Measurements from ENCODE around the gene SUSD6. TPM values are rescaled to one million over a fixed set of nuclear protein-coding genes. Genes with fewer than 3 reads are reported as not detected.
"Not testable (repeated sequence)": the region's sequence is repeated elsewhere in the genome, so short reads cannot be mapped to it uniquely, and the experiment has no call there.

Gene SUSD6
- total RNA-seq, 1 donor = 17.7 TPM

GRCh38 chr14:69715725-69716477, 104.5 kb downstream of the SUSD6 start:
- Histone ChIP-seq H3K9me3 (ENCODE audit: low read depth, low read length) (no peaks in the 10 kb centered on the region), H3K4me1 (ENCODE audit: insufficient read depth, low read length) (peaks cover 33% of the 10 kb centered on the region), H3K27me3 (ENCODE audit: insufficient read depth, low read length) (no peaks in the 10 kb centered on the region), H3K36me3 (ENCODE audit: insufficient read depth, low read length) (peaks cover 7% of the 10 kb centered on the region), H3K27ac (ENCODE audit: low read depth, low read length) (peak overlapping the region; percentile 91), H3K79me2 (ENCODE audit: insufficient read depth, low read length) (no peaks in the 10 kb centered on the region), H4K20me1 (ENCODE audit: insufficient read depth, low read length) (peaks cover 5% of the 10 kb centered on the region), H3K4me3 (ENCODE audit: insufficient read depth, low read length) (peak overlapping the region; percentile 24), H2AFZ (ENCODE audit: low read length) (no peak overlapping the region), H3K4me2 (ENCODE audit: insufficient read depth, low read length) (peak overlapping the region; percentile 41)
- peak; percentile 86 for DNase-seq (ENCODE audit: insufficient read length, low spot score, missing footprints)
- no peak for TF ChIP-seq CTCF (IDR thresholded peaks at IDR 0.05; ENCODE audit: extremely low read depth, low read depth, low read length)

- Histone ChIP-seq H4K20me1 (ENCODE audit: insufficient read depth, low read length) (peaks cover 5% of the 10 kb centered on the region), H2AFZ (ENCODE audit: low read length) (no peak overlapping the region), H3K4me2 (ENCODE audit: insufficient read depth, low read length) (peak overlapping the region; percentile 41), H3K27ac (ENCODE audit: low read depth, low read length) (peak overlapping the region; percentile 91), H3K79me2 (ENCODE audit: insufficient read depth, low read length) (no peaks in the 10 kb centered on the region), H3K4me1 (ENCODE audit: insufficient read depth, low read length) (peaks cover 33% of the 10 kb centered on the region), H3K36me3 (ENCODE audit: insufficient read depth, low read length) (peaks cover under 1% of the 10 kb centered on the region), H3K9me3 (ENCODE audit: low read depth, low read length) (no peaks in the 10 kb centered on the region), H3K27me3 (ENCODE audit: insufficient read depth, low read length) (no peaks in the 10 kb centered on the region), H3K4me3 (ENCODE audit: insufficient read depth, low read length) (peak overlapping the region; percentile 24)
- TF ChIP-seq CTCF (IDR thresholded peaks at IDR 0.05; ENCODE audit: extremely low read depth, low read depth, low read length) = no peak
- peak; percentile 91 for DNase-seq (ENCODE audit: insufficient read length, low spot score, missing footprints)
Observed at GRCh38 chr14:69716478-69717187, 105.2 kb downstream of the SUSD6 start.

- H3K4me3 ChIP-seq (ENCODE audit: insufficient read depth, low read length); H3K9me3 ChIP-seq (ENCODE audit: low read depth, low read length); H3K79me2 ChIP-seq (ENCODE audit: insufficient read depth, low read length); H3K4me2 ChIP-seq (ENCODE audit: insufficient read depth, low read length); H2AFZ ChIP-seq (ENCODE audit: low read length); DNase-seq (ENCODE audit: insufficient read length, low spot score, missing footprints); H3K36me3 ChIP-seq (ENCODE audit: insufficient read depth, low read length); H4K20me1 ChIP-seq (ENCODE audit: insufficient read depth, low read length); H3K27me3 ChIP-seq (ENCODE audit: insufficient read depth, low read length): not testable (repeated sequence)
- Histone ChIP-seq H3K27ac (ENCODE audit: low read depth, low read length) (peak overlapping the region; percentile 60), H3K4me1 (ENCODE audit: insufficient read depth, low read length) (peaks cover 33% of the 10 kb centered on the region)
Observed at GRCh38 chr14:69718614-69719013, 107.2 kb downstream of the SUSD6 start.

GRCh38 chr14:69719501-69719951, 108.1 kb downstream of the SUSD6 start:
- TF ChIP-seq CTCF (IDR thresholded peaks at IDR 0.05; ENCODE audit: extremely low read depth, low read depth, low read length) = no peak
- peak; percentile 90 for DNase-seq (ENCODE audit: insufficient read length, low spot score, missing footprints)
- Histone ChIP-seq H2AFZ (ENCODE audit: low read length) (peak overlapping the region; percentile 71), H3K79me2 (ENCODE audit: insufficient read depth, low read length) (no peaks in the 10 kb centered on the region), H3K4me2 (ENCODE audit: insufficient read depth, low read length) (peak overlapping the region; percentile 66), H3K27me3 (ENCODE audit: insufficient read depth, low read length) (no peaks in the 10 kb centered on the region), H3K27ac (ENCODE audit: low read depth, low read length) (peak overlapping the region; percentile 60), H3K9me3 (ENCODE audit: low read depth, low read length) (no peaks in the 10 kb centered on the region), H3K36me3 (ENCODE audit: insufficient read depth, low read length) (no peaks in the 10 kb centered on the region), H4K20me1 (ENCODE audit: insufficient read depth, low read length) (peaks cover 5% of the 10 kb centered on the region), H3K4me3 (ENCODE audit: insufficient read depth, low read length) (peak overlapping the region; percentile 36), H3K4me1 (ENCODE audit: insufficient read depth, low read length) (peaks cover 33% of the 10 kb centered on the region)

Data from osteoblast (primary cell).